Measurements from ENCODE around the gene ATRAID.
"Not testable (repeated sequence)": the region's sequence is repeated elsewhere in the genome, so short reads cannot be mapped to it uniquely, and the experiment has no call there.

Gene ATRAID

GRCh38 chr2:27211943-27212625 is at the start of gene ATRAID, which contains the start of gene SLC5A6:
TSS of gene ATRAID (plus strand) at chr2:27212041. CDS start at chr2:27212369, 328 bp downstream.
TSS of gene SLC5A6 (minus strand) at chr2:27212268. CDS start at chr2:27207650, 4,618 bp downstream.
- DNase-seq (ENCODE audit: low read depth in 1 of 2, low spot score in 1 of 2): peak; percentile 84 to 85

GRCh38 chr2:27162151-27163121 is 49.4 kb upstream of the ATRAID start:
- no peak for DNase-seq (ENCODE audit: low read depth in 1 of 2, low spot score in 1 of 2)

- no peak for DNase-seq (ENCODE audit: low read depth in 1 of 2, low spot score in 1 of 2)
Observed at GRCh38 chr2:27164960-27165763, 46.7 kb upstream of the ATRAID start.

- no peak for DNase-seq (ENCODE audit: low read depth in 1 of 2, low spot score in 1 of 2)
Observed at GRCh38 chr2:27170581-27171337, 41.1 kb upstream of the ATRAID start.

GRCh38 chr2:27171351-27171848 is 40.4 kb upstream of the ATRAID start:
- no peak for DNase-seq (ENCODE audit: low read depth in 1 of 2, low spot score in 1 of 2)

GRCh38 chr2:27174638-27175037 is 37.2 kb upstream of the ATRAID start:
- DNase-seq (ENCODE audit: low read depth in 1 of 2, low spot score in 1 of 2): no peak

GRCh38 chr2:27175330-27175729 is 36.5 kb upstream of the ATRAID start:
- DNase-seq (ENCODE audit: low read depth in 1 of 2, low spot score in 1 of 2): no peak

- DNase-seq (ENCODE audit: low read depth in 1 of 2, low spot score in 1 of 2): not testable (repeated sequence)
Observed at GRCh38 chr2:27175781-27176180, 36.1 kb upstream of the ATRAID start.

- DNase-seq (ENCODE audit: low read depth in 1 of 2, low spot score in 1 of 2): no peak
Observed at GRCh38 chr2:27177441-27178351, 34.1 kb upstream of the ATRAID start.

GRCh38 chr2:27178469-27178868 is 33.4 kb upstream of the ATRAID start:
- no peak for DNase-seq (ENCODE audit: low read depth in 1 of 2, low spot score in 1 of 2)

- DNase-seq (ENCODE audit: low read depth in 1 of 2, low spot score in 1 of 2): no peak
Observed at GRCh38 chr2:27179344-27180000, 32.4 kb upstream of the ATRAID start.

- no peak for DNase-seq (ENCODE audit: low read depth in 1 of 2, low spot score in 1 of 2)
Observed at GRCh38 chr2:27182346-27182745, 29.5 kb upstream of the ATRAID start.

GRCh38 chr2:27184115-27184514 is 27.7 kb upstream of the ATRAID start:
- no peak for DNase-seq (ENCODE audit: low read depth in 1 of 2, low spot score in 1 of 2)

GRCh38 chr2:27185331-27186026 is 26.4 kb upstream of the ATRAID start:
- DNase-seq (ENCODE audit: low read depth in 1 of 2, low spot score in 1 of 2): no peak

- DNase-seq (ENCODE audit: low read depth in 1 of 2, low spot score in 1 of 2): no peak
Observed at GRCh38 chr2:27186613-27187345, 25.1 kb upstream of the ATRAID start.

GRCh38 chr2:27189989-27190388 is 21.9 kb upstream of the ATRAID start:
- no peak for DNase-seq (ENCODE audit: low read depth in 1 of 2, low spot score in 1 of 2)

- no peak for DNase-seq (ENCODE audit: low read depth in 1 of 2, low spot score in 1 of 2)
Observed at GRCh38 chr2:27191070-27191829, 20.6 kb upstream of the ATRAID start.

Measured in activated CD4-positive, alpha-beta T cell treated with anti-CD3 and anti-CD28 coated beads, Interleukin-2, amount 50 U/mL, for 24 hours (primary cell).